ENCODE results near the gene LRRC57. TPM values are rescaled to one million over a fixed set of nuclear protein-coding genes. Genes with fewer than 3 reads are reported as not detected.
A peak's percentile ranks its signal among the peaks of the same experiment; 100 is the strongest.

LRRC57 gene
- total and polyA plus RNA-seq, 2 of the 8 experiments (the other 6 are each of a cell fraction or from before 2014, with no cell fraction given), result 5.0 to 12.7 TPM

GRCh38 chr15:42549032-42549491, 469 bp upstream of the LRRC57 start:
- Histone ChIP-seq H4K8ac (ENCODE audit: extremely low read depth, insufficient read depth, low read length) (peak overlapping the region; percentile 99; the same call in 1 of the 2 replicates), H3K56ac (replicated peaks; ENCODE audit: insufficient read length, low read depth, low read length) (peak overlapping the region; percentile 89), H3K79me1 (ENCODE audit: low read depth, low read length) (peaks cover 2% of the 10 kb centered on the region; the same call in 1 of the 2 replicates), H3K9ac (replicated peaks in 1 of 4; ENCODE audit: extremely low read depth in 1 of 4, low read depth in 3 of 4, low read length in 3 of 4) (peak overlapping the region; percentile 94 to 97 (median 96)), H2BK15ac (ENCODE audit: low read length) (no peak overlapping the region), H3K27ac (ENCODE audit: low read depth, low read length) (peak overlapping the region; percentile 97), H3K4me1 (replicated peaks in 1 of 4; ENCODE audit: control insufficient read depth in 3 of 4, insufficient read depth in 4 of 4, low read length in 3 of 4) (peaks cover 0 to 3% (median 0%) of the 10 kb centered on the region in 4 experiments; a peak in 2 of 7 replicates), H3K4me2 (ENCODE audit: insufficient read depth in 1 of 2, low read depth in 2 of 2, low read length in 2 of 2) (peak overlapping the region; percentile 84 to 86), H3K27me3 (replicated peaks in 1 of 4; ENCODE audit: control insufficient read depth in 3 of 4, extremely low read depth in 1 of 4, insufficient read depth in 3 of 4, low read length in 3 of 4) (no peaks in the 10 kb centered on the region), H3K18ac (ENCODE audit: extremely low read depth, low read length) (peak overlapping the region; percentile 85), H3K23ac (ENCODE audit: insufficient read length) (no peak overlapping the region), H4K20me1 (replicated peaks in 1 of 2; ENCODE audit: control insufficient read depth in 1 of 2, insufficient read depth in 2 of 2, low read length in 2 of 2) (no peaks in the 10 kb centered on the region), H3K14ac (ENCODE audit: insufficient read length) (no peak overlapping the region), H3K79me2 (ENCODE audit: control insufficient read depth in 1 of 2, insufficient read depth in 2 of 2, low read length in 2 of 2) (peaks cover 0 to 44% of the 10 kb centered on the region in 2 experiments; a peak in 3 of 4 replicates), H4K91ac (replicated peaks; ENCODE audit: insufficient read length, low read length) (no peak overlapping the region), H3K4me3 (ENCODE audit: extremely low read depth in 1 of 4, insufficient read depth in 2 of 4, low read depth in 3 of 4, low read length in 4 of 4) (peak overlapping the region; percentile 92 to 97 (median 96)), H2AK5ac (ENCODE audit: low read depth, low read length) (no peak overlapping the region), H2BK12ac (ENCODE audit: low read depth, low read length) (peak overlapping the region; percentile 88; the same call in 1 of the 2 replicates), H2BK5ac (ENCODE audit: low read depth, low read length) (peak overlapping the region; percentile 90), H3K9me3 (ENCODE audit: insufficient read depth in 2 of 2, low read depth in 1 of 2, low read length in 1 of 2) (no peaks in the 10 kb centered on the region), H2BK120ac (replicated peaks; ENCODE audit: low read depth, low read length) (no peak overlapping the region), H4K5ac (ENCODE audit: insufficient read length, low read depth, low read length) (peak overlapping the region; percentile 95), H3K4ac (replicated peaks; ENCODE audit: insufficient read length, low read depth, low read length) (peak overlapping the region; percentile 60), H3K36me3 (ENCODE audit: control insufficient read depth in 2 of 4, insufficient read depth in 4 of 4, low read length in 3 of 4) (peaks cover 0 to 9% (median 2%) of the 10 kb centered on the region in 4 experiments; a peak in 4 of 8 replicates), H3K23me2 (ENCODE audit: low read depth, low read length) (no peaks in the 10 kb centered on the region; the same call in 1 of the 2 replicates), H2BK20ac (ENCODE audit: low read length) (no peak overlapping the region), H2AFZ (ENCODE audit: low read length) (peak overlapping the region; percentile 86)
- TF ChIP-seq CEBPB (IDR thresholded peaks at IDR 0.05; ENCODE audit: low read depth, low read length), result no peak
- peak; percentile 83; the same call in 1 of the 2 replicates for TF ChIP-seq KDM5A (IDR thresholded peaks at IDR 0.05; ENCODE audit: low read length)
- TF ChIP-seq SIN3A (conservative IDR thresholded peaks at IDR 0.05 in 1 of 2, IDR thresholded peaks at IDR 0.05 in 1 of 2; ENCODE audit: low read depth in 1 of 2, low read length in 2 of 2), result no peak
- no peak for TF ChIP-seq POLR2A (IDR thresholded peaks at IDR 0.05; ENCODE audit: control extremely low read depth in 1 of 2, low read depth in 2 of 2, low read length in 2 of 2)
- TF ChIP-seq EGR1 (IDR thresholded peaks at IDR 0.05; ENCODE audit: borderline replicate concordance, low read depth, low read length), result no peak
- TF ChIP-seq CBX8 (IDR thresholded peaks at IDR 0.05; ENCODE audit: borderline replicate concordance, low read depth, low read length), result no peak
- 0 out of 2 replicates have a peak, but pooled peaks have one; percentile 4 for TF ChIP-seq SP1 (IDR thresholded peaks at IDR 0.05; ENCODE audit: low read depth, low read length)
- no peak for TF ChIP-seq BACH1 (IDR thresholded peaks at IDR 0.05; ENCODE audit: low read length)
- TF ChIP-seq TCF12 (IDR thresholded peaks at IDR 0.05; ENCODE audit: low read depth, low read length), result no peak
- TF ChIP-seq JUN (IDR thresholded peaks at IDR 0.05; ENCODE audit: low read depth, low read length), result no peak
- no peak; the same call in 1 of the 2 replicates for TF ChIP-seq GABPA (IDR thresholded peaks at IDR 0.05; ENCODE audit: borderline replicate concordance, insufficient read depth, low read length)
- TF ChIP-seq RXRA (IDR thresholded peaks at IDR 0.05; ENCODE audit: insufficient read depth, low read depth, low read length), result no peak
- FAIRE-seq (no peak), DNase-seq (ENCODE audit: low read depth in 1 of 2, low spot score in 2 of 2) (no peak)
- ChIA-PET POLR2A (ENCODE audit: partially characterized antibody) (interaction anchor here (1.3 to 2.0 kb wide), 5 partner anchors 15 to 121 kb away, joined by 3 to 11 read pairs (median 4); partner anchors contain the start of gene STARD9), CTCF (ENCODE audit: partially characterized antibody) (interaction anchor here (2.4 kb wide), 1 partner anchor 101 kb away, joined by 9 read pairs; no protein-coding TSS in a partner anchor)
- 1% methylated on average over 15 of the region's 15 CpGs; no CpG with 5 or more reads in 1 of the 2 experiments for WGBS, 2 experiments (ENCODE audit: extremely low coverage in 1 of 2, insufficient coverage in 1 of 2, insufficient read length in 1 of 2, insufficient replicate concordance in 2 of 2, low coverage in 1 of 2, low lambda C conversion rate in 2 of 2, missing lambda C conversion rate in 1 of 2)
